ENCODE results near the gene DENND4C.

Gene DENND4C

DNA sequence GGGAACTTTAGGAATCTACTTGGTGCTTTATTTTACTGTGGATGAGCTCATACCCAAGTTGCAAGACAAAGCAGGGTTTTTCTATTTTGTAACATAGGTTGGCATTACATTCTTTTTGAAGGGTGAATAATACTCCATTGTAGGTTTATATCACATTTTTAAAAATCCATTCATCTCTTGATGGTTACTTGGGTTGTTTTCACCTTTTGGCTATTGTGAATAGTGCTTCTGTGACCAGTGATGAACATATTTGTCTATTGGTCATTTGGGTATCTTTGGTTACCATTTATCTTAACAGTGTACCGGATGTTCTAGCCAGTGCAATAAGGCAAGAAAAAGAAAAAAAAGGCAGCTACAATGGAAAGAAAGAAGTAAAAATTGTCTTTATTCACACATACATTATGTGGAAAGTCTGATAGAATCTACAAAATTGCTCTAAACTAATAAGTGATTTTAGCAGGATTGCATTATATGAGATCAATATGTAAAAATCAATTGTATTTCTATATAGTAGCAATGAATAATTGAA, 40.0 kb downstream of the DENND4C start:
- DNase-seq: no peak

- DNase-seq: no peak
Observed at GRCh38 chr9:19271081-19271480, 40.6 kb downstream of the DENND4C start.

DNA sequence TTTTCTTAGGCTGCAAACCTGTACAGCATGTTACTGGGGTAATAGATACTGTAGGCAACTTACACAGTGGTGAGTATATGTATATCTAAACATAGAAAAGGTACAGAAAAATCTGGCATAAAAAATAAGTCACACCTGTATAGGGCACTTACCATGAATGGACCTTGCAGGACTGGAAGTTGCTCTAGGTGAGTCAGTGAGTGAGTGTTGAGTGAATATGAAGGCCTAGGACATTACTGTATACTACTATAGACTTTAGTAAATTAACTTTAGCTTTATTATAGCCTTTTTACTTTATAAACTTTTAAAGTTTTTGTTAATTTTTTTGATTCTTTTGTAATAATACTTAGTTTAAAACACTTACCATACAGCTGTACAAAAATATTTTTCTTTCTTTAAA, 51.3 kb downstream of the DENND4C start:
- no peak for DNase-seq

GRCh38 chr9:19283072-19283710, 52.7 kb downstream of the DENND4C start:
- DNase-seq: no peak

- DNase-seq: no peak
Observed at GRCh38 chr9:19284729-19285128, 54.2 kb downstream of the DENND4C start.

DNA sequence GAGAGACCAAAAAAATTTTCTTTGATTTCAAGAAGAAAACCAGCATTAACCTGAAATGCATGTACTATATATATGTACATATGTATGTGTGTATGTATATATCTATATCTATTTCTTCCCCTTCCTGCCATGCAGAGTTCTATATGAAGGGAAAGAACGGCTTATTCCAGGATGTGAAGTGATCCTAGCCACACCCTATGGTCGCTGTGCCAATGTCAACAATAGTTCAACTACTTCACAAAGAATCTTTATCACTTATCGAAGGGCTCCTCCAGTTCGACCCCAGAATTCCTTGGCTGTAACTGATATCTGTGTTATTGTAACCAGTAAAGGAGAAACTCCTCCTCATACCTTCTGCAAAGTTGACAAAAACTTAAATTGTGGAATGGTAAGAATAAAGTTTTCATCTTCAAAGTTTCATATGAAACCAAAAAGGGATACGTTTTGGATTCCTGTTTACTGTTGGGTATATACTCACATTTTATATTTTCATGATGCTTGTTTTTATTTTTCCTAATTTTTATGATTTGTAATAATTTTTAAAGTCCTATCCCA, 56.2 kb downstream of the DENND4C start:
- DNase-seq: no peak

GRCh38 chr9:19288081-19288480, 57.6 kb downstream of the DENND4C start:
- no peak for DNase-seq

DNA sequence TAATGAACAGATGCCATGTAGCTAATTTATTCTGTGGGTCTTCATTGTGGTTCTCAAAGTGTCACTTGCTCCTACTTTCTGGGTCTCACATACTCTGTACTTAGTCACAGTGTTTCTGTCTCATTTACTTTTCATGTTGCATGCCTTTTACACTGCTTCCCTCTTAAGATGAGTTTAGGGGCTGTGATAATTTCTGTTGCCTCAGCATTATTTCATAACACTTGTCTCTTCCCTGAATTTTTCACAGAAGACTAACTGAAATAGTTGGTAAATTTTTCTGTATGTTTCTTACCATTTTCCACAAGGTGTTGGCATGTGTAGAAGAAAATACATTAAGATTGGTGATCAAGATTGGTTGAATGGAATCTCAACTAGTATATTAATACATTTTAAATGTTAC, 59.6 kb downstream of the DENND4C start:
- DNase-seq: no peak

DNA sequence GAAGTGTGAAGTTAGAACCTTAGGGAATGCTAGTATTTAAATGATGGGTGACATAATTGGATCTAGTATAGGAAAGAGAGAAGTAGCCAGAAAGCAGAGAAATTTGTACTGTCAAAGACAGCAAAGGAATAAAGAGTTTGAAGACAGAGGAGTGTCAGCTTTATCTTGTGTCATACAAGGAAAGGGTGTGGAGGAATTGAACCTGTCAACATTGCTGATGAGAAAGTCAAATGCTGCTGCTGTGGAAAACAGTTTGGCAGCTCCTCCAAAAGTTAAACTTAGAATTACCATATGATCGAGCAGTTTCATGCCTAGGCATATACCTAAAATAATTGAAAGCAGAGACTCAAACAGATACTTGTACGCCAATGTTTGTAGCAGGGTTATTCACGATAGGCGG, 63.7 kb downstream of the DENND4C start:
- DNase-seq: no peak

- no peak for DNase-seq
Observed at GRCh38 chr9:19298436-19299000, 68.0 kb downstream of the DENND4C start.

- DNase-seq: no peak
Observed at GRCh38 chr9:19303216-19303615, 72.7 kb downstream of the DENND4C start.

- DNase-seq: no peak
Observed at GRCh38 chr9:19306568-19306967, 76.1 kb downstream of the DENND4C start.

GRCh38 chr9:19310246-19310645, 79.8 kb downstream of the DENND4C start:
- DNase-seq: no peak

- DNase-seq: no peak
Observed at GRCh38 chr9:19313573-19313972, 83.1 kb downstream of the DENND4C start.

DNA sequence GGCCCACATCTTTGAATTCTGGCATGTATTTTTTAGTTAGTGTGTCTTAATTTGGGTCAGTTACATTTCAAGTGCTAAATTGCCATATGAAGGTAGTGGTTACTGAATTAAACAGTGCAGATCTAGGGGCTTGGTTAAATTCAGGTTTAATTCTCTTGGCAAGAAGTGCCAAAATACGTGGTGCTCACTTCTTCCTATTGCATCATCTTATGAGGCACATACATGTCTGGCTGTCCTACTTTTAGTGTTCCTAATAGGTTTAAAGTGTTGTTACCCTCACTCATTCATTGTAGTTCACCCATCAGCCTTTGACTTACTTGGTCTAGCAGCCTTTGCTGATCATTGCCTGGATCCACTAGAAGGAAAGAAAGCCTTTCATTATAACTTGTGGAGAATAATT, 90.0 kb downstream of the DENND4C start:
- DNase-seq: no peak

GRCh38 chr9:19331877-19332276, 101.4 kb downstream of the DENND4C start:
- no peak for DNase-seq

- DNase-seq: no peak
Observed at GRCh38 chr9:19336166-19336565, 105.7 kb downstream of the DENND4C start.

DNA sequence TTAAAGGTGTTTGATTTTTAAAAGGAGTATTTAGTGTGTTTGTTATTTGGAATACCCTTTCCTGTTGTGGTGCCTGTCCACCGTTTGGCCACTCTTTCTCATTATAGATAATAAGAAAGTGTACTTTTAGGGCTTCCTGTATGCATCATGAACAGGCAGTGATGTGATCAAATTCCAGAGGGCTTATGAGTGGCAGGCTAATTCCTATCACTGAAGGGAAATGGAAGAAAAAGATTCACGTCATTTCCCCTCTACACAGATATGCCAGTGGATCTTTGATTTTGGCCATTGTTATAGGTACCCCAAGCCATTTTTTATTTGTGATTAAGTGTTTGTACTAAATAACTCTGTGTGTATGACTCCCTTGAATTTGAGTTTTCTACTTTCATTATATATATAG, 112.5 kb downstream of the DENND4C start:
- DNase-seq: no peak

DNA sequence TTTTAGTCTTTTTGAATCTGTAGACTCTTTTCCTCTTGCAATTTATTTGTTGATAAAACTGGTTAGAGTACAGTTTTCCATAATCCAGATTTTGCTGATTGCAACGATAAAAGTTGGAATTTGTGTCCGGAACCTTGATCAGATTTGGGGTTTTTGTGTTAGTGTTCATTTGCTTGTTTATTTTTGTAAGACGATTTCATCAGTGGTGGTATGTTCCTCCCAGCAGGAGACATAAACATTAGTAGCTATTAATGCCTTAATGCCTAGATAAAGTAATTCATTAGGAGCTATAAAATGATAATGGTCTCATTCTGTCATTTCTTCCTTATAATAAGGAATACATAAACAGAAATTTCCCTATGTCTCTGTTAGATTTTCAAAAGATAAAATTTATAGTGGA, 128.2 kb downstream of the DENND4C start:
- DNase-seq: no peak

DNA sequence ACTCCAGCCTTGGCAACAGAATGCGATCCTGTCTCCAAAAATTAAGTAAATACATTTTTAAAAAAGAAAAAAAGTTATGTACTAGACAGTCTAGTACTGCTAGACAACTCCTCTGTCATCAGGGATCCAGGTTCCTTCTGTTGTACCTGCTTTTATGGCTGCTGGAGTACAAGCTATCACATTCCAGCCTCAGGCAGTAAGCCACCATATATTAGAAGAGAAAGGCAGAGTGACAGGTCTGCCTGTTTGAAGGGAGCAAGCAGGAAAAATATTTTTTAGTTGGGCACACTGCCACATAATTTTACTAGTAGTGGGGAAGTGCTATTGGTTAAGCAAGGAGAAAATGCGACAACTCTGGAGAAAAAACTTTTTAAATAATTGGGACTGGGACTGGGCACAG, 138.6 kb downstream of the DENND4C start:
- DNase-seq: no peak

DNA sequence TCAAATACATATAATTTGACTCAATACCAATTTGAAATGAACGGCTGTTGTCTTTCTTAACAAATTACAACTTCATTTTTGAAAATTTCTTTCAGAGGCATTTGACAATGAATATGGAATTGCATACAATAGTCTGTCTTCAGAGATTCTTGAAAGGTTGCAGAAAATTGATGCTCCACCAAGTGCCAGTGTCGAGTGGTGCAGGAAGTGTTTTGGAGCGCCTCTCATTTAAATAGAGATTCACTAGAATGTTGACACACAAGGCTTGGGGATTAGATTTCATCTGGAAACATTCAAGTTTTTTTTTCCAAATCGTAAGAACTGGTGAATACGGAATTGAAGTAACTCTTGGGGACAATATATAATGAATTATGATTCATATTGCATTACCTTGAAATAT, 141.4 kb downstream of the DENND4C start:
- no peak for DNase-seq

DNA sequence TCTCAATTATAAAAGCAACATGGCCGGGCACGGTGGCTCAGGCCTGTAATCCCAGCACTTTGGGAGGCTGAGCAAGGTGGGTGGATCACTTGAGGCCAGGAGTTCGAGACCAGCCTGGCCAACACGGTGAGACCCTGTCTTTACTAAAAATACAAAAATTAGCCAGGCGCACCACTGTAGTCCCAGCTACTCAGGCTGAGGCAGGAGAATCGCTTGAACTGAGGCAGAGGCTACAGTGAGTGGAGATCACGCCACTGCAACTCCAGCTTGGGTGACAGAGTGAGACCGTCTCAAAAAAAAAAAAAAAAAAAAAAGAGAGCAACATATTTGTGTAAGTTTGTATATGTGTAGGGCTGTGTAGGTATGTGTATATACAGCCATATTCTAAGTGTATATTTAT, 142.1 kb downstream of the DENND4C start:
- DNase-seq: no peak

- DNase-seq: no peak
Observed at GRCh38 chr9:19373527-19373926, 143.0 kb downstream of the DENND4C start.

GRCh38 chr9:19375538-19375937, 145.0 kb downstream of the DENND4C start:
- no peak for DNase-seq

DNA sequence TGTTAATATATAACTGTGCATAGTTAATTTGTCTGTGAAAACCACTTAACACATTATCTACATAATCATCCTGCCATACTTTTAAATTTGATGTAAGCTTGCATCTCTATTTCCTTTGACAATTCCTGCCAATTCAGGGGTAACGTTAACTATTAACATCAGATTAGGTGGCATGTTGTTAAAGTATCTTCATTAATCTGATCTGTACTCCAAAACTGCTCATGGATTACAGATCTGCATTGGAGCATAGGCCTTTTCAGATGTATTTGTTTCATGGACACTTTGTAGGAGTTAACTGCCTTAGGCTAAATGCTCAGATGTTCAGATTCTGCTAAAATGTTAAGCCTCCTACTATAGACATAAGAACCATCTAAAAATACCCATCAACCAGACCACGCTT, 146.4 kb downstream of the DENND4C start:
- no peak for DNase-seq
